ENCODE data around the gene C1QTNF5.

The C1QTNF5 gene

GRCh38 chr11:119295178-119295577 is 45.5 kb downstream of the C1QTNF5 start:
- no peak for DNase-seq

DNA sequence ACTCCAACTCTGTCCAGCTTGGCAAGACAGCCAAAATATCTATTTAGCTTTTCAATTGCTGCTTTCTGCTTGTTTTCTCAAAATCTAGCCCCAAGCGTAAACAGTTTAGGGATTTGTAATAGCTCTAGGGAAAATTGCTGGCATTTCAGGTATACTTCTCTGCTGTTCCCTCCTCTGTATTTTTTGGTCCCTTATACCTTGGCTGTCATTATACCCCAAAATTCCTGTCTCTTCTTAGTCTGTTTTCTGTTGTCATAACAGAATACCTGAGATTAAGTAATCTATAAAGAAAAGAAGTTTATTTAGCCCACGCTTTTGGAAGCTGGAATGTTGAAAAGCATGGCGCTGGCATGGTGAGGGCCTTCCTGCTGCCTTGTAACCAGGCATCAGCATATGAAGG is 47.2 kb downstream of the C1QTNF5 start:
- no peak for DNase-seq

DNA sequence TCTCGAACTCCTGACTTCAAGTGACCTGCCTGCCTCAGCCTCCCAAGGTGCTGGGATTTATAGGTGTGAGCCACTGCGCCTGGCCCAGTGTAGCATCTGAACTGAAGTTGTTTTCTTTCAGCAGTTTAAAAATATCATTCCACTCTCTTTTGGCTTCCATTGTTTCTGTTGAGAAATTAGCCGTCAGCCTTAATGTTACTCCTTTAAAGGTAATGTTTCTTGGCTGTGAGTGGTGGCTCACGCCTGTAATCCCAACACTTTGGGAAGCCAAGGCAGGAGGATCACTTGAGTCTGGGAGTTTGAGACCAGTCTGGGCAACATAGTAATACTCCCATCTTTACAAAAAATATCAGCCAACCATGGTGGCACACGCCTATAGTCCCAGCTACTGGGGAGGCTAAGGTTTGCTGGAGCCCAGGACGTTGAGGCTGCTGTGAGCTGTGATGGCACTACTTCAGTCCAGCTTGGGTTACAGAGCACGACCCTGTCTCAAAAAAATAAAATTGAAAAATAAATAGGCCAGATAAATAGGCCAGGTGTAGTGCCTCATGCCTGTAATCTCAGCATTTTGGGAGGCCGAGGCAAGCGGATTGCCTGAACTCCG is 49.7 kb downstream of the C1QTNF5 start:
- no peak for DNase-seq

Measured in right kidney (tissue), 1 donor.